Effector CD4-positive, alpha-beta T cell (primary cell): Measurements from ENCODE around the gene RAB33B.

ENCODE experiments used
- DNase-seq: peaks from one replicate; pipeline ENCODE4 v3.0.0-alpha.2; 2020

Gene RAB33B

GRCh38 chr4:139509727-139510410, 55.9 kb downstream of the RAB33B start:
- no peak for DNase-seq

GRCh38 chr4:139511320-139511719, 57.4 kb downstream of the RAB33B start:
- DNase-seq: no peak

DNA sequence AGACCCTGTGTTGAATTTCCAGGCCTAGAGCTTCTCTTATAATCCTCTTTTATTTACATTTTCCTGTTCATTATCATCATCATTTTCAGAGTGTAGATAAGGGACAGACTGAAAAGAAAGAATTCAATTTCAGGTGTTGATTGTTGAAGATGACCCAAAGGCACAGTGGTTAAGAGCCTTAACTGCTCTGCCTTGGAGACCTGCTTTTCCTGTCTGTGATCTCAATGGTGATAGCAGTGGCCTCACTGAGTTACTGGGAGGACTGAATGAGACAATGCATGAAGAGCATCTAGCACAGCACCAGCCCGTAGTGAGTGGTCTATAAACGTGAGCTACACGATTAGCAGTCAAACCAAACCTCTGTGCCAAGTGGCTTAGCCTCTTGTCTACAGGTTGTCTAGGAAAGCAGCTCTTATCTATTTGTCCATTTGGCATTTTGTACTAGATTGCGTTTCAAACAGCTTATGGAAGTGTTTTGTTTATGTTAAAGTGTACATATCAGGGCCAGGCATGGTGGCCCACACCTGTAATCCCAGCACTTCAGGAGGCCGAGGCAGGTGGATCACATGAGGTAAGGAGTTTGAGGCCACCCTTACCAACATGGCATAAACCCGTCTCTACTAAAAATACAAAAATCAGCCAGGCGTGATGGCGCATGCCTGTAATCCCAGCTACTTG, 60.6 kb downstream of the RAB33B start:
- no peak for DNase-seq

- DNase-seq: no peak
Measured at GRCh38 chr4:139515531-139515958, 61.6 kb downstream of the RAB33B start.

DNA sequence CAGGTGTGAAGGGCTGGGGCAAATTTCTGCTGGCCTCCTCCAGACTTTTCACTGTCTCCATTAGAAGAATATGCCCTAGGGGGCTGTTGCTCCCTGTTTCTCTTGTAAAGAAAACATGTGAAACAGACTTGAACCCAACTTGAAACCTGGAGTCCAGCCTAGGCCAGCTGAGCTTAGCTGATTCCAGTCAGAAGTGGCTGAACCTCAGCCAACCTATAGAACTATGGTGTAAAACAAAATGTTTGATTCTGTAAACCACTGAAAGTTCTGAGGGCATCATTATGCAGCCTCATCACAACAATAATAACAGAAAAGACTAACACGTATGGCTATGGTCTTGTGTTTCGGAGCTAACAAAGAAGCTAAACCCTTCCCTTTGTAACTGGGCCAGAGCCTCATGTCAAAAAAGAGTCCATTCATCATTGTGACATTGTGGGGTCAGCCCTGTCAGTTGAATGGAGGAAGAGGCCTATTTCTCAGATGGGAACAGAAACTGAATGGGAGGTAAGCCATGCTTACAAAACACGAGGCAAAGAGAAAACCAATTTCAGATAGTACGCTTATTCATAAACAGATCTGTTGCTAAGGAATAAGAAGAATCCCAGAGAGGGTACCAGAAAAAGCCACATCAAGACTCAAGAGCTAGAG, 68.0 kb downstream of the RAB33B start:
- DNase-seq: no peak

GRCh38 chr4:139522457-139522856, 68.5 kb downstream of the RAB33B start:
- no peak for DNase-seq

DNA sequence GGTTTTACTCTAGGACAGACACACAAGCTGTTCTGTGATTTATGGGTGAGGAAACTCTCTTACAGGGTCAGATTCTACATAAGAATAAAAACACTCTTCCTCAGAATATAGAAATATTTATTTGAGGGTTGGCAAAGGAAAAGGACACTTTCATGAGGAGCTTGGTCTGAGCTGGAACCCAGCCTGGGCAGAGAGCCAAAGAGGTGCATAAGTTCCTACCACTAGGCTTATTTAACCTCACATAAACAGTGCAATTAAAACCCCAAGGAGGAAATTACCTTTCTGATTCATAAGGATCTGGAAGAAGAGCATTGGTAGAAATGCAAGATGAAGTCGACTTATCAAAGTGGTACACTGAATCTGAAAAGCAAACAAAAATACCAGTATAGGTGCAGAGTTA, 69.2 kb downstream of the RAB33B start:
- no peak for DNase-seq

DNA sequence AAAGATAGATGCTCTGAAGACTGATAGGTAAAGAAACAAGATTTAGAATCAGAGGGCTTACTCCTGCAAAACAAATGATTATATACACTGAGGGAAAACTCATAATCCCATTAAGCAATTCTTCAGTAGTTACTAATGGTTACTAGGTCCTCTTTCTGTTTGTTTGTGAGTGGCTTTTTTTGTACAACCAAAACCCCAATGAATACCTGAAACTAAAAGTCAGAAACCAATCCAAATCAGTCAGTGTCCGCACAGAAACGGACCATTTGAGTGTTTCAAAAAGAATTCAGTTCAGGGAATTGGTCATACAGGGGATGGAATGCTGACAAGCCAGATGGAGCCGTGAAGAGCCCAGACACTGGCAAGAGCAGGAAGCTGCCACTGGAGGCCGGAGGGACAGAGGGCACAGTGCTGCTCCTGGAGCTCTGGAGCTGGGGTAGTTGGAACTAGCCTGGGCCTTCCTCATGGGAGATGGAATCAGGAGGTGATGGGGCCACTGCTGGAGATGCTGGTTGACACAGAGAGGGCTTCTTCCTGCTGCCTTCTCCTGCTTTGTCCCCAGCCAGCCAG, 70.2 kb downstream of the RAB33B start:
- no peak for DNase-seq

DNA sequence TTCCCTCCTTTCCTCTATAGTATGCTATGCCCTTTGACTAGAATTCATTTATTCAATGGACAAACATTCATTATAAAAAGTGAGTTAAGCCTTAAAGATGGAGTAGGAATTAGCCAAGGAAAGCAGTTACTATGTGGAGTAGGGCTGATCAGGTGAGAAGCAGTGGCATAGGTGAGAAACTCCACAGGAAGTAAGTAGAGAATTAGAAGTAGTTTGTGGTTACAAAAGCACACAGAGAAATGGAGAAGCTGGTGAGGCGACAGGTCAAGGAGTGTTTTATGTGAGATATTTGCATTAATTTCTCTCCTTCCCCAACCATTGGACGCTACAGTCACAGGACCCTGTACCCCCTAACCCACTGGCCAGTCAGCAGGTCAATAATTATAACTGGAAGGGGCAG, 71.5 kb downstream of the RAB33B start:
- no peak for DNase-seq
